HG02973 (cell line): ENCODE measurements around the gene IKZF3.
"Not testable (repeated sequence)": the region's sequence is repeated elsewhere in the genome, so short reads cannot be mapped to it uniquely, and the experiment has no call there.

Experiments used
- ATAC-seq: cut with Tn5 transposase; IDR thresholded peaks from one replicate; pipeline ENCODE4 v1.9.1; 2021; ENCODE audit warnings: moderate library complexity; ENCODE audit not compliant: unreplicated experiment

IKZF3 gene

GRCh38 chr17:39722965-39723848 is 140.9 kb downstream of the IKZF3 start:
- no peak for ATAC-seq

GRCh38 chr17:39722104-39722503 is 142.0 kb downstream of the IKZF3 start:
- no peak for ATAC-seq

- ATAC-seq: no peak
Measured at GRCh38 chr17:39719563-39720355, 144.4 kb downstream of the IKZF3 start.

GRCh38 chr17:39717660-39718059 is 146.5 kb downstream of the IKZF3 start:
- no peak for ATAC-seq

- no peak for ATAC-seq
Measured at GRCh38 chr17:39716879-39717536, 147.1 kb downstream of the IKZF3 start.

GRCh38 chr17:39716073-39716818 is 147.9 kb downstream of the IKZF3 start:
- no peak for ATAC-seq

GRCh38 chr17:39715375-39716072 is 148.6 kb downstream of the IKZF3 start:
- no peak for ATAC-seq

GRCh38 chr17:39714234-39714633 is 149.9 kb downstream of the IKZF3 start:
- no peak for ATAC-seq

- ATAC-seq: no peak
Measured at GRCh38 chr17:39711851-39712250, 152.3 kb downstream of the IKZF3 start.

GRCh38 chr17:39711071-39711470 is 153.0 kb downstream of the IKZF3 start:
- not testable (repeated sequence) for ATAC-seq

- no peak for ATAC-seq
Measured at GRCh38 chr17:39709998-39710964, 153.8 kb downstream of the IKZF3 start.

GRCh38 chr17:39709319-39709997 is 154.7 kb downstream of the IKZF3 start:
- no peak for ATAC-seq
